ENCODE measurements around the gene DYNLT2B.
"Not testable (repeated sequence)": the region's sequence is repeated elsewhere in the genome, so short reads cannot be mapped to it uniquely, and the experiment has no call there.

Gene DYNLT2B

DNA sequence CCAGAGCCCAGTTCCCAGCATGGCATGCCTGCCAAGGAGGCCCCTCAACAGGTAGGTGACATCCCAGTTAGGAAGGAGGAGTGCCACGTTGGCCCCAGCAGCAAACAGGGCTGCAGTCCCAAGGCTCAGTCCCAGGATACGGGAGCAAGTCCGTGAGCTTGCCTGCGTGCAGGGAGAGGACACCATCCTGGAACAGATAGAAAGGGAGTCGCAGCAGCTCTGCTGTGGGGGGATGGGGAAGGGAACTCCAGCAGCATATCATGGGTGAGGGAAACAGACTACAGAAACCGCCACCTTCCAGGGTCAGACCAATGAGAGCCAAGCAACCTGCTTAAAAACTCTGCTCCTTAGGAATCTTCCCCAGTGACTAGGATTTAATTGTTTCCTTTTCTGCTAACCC, 9.4 kb upstream of the DYNLT2B start:
- FAIRE-seq: peak; percentile 13
- no peak for DNase-seq (ENCODE audit: insufficient read length, low spot score)

DNA sequence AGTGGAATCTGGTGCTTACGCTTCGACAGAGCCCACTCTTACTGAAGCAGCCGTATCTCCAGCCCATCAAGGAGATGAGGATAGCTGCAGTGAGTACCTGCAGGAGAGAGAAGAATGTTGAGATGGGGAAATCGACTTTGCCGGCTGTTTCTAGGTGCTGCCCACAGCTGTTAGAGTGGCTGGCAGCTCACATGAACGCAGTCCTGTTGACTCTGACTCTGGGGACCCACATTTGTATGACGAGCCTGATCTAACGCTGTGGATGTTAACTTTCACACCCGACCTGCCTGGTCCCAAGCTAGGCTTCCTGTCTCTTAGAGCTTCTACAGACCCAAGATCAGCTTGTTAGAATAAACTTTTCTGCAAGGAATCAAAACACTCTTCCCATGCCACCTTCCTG, 8.9 kb upstream of the DYNLT2B start:
- DNase-seq (ENCODE audit: insufficient read length, low spot score) (no peak), FAIRE-seq (no peak)

DNA sequence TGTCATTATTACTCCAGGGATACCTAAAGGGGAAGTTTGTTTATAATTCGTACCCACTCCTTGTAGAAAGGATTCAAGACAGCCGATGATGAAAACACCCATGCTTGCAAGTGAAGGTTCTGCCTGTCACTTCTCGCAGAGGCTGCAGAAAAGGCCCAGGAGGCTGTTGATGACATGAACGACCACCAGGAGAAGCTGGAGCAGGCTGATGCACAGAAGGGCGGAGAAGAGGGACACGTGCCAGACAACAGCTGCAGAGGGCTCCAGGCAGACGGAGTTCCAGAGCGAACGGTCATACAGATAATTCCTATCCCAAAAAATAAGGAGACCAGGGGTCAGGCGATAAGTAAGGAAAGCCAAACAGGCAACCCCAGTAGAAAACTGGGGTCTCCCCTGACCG, 5.7 kb upstream of the DYNLT2B start:
- no peak for FAIRE-seq
- DNase-seq (ENCODE audit: insufficient read length, low spot score): no peak

GRCh38 chr3:196323016-196323415, 5.0 kb upstream of the DYNLT2B start:
- FAIRE-seq (no peak), DNase-seq (ENCODE audit: insufficient read length, low spot score) (no peak)

GRCh38 chr3:196321162-196321561, 3.1 kb upstream of the DYNLT2B start:
- no peak for DNase-seq (ENCODE audit: insufficient read length, low spot score)
- no peak for FAIRE-seq

GRCh38 chr3:196320137-196320536, 2.1 kb upstream of the DYNLT2B start:
- FAIRE-seq (no peak), DNase-seq (ENCODE audit: insufficient read length, low spot score) (no peak)

DNA sequence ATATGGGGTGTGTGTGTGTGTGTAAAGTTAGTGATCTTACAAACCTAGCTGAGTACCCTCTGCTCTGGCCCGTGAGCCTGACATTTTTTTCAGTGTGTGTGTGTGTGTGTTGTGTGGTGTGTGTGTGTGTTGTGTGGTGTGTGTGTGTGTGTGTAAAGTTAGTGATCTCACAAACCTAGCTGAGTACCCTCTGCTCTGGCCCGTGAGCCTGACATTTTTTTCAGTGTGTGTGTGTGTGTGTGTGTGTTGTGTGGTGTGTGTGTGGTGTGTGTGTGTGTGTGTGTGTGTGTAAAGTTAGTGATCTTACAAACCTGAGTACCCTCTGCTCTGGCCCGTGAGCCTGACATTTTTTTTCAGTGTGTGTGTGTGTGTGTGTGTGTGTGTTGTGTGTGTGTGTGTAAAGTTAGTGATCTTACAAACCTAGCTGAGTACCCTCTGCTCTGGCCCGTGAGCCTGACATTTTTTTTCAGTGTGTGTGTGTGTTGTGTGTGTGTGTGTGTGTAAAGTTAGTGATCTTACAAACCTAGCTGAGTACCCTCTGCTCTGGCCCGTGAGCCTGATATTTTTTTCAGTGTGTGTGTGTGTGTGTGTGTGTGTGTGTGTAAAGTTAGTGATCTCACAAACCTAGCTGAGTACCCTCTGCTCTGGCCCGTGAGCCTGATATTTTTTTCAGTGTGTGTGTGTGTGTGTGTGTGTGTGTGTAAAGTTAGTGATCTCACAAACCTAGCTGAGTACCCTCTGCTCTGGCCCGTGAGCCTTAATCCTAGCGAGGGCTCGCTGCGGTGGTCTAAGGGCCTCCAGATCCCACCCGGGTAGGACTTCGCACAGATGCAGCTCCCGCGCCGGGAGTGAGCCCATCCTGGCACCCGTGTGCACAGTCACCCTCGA, 997 bp downstream of the DYNLT2B start:
- not testable (repeated sequence) for DNase-seq (ENCODE audit: insufficient read length, low spot score); FAIRE-seq

- FAIRE-seq (no peak), DNase-seq (ENCODE audit: insufficient read length, low spot score) (no peak)
Measured at GRCh38 chr3:196315821-196316220, 2.2 kb downstream of the DYNLT2B start.

DNA sequence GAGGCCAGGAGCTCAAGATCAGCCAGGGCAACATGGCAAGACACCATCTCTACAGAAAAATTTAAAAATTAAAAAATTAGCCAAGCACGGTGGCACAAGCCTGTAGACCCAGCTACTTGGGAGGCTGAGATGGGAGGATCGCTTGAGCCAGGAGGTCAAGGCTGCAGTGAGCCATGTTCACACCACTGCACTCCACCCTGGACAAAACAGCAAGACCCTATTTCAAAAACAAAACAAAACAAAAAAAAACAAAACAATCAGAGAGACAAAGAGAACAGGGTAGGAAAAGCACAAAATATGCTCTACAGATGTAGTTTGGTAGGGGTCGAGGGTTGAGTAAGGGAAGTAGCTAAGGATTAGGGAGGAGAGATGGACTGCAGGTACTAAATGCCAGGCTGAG, 3.4 kb downstream of the DYNLT2B start:
- FAIRE-seq (no peak), DNase-seq (ENCODE audit: insufficient read length, low spot score) (no peak)

DNA sequence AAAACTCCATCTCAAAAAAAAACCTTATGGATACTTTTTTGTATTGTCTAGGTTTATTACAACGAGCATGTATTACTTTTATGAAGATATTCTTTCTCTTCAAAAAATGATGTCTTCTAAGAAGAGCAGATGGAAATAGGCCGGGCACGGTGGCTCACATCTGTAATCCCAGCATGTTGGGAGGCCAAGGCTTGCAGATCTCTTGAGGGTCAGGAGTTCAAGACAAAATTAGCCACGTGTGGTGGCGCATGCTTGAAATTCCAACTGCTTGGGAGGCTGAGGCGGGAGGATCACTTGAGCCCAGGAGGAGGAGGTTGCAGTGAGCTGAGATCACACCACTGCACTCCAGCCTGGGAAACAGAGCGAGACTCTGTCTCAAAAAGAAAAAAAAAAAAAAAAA, 4.0 kb downstream of the DYNLT2B start:
- not testable (repeated sequence) for FAIRE-seq; DNase-seq (ENCODE audit: insufficient read length, low spot score)

- FAIRE-seq; DNase-seq (ENCODE audit: insufficient read length, low spot score): not testable (repeated sequence)
Measured at GRCh38 chr3:196302960-196303359, 15.1 kb downstream of the DYNLT2B start.

DNA sequence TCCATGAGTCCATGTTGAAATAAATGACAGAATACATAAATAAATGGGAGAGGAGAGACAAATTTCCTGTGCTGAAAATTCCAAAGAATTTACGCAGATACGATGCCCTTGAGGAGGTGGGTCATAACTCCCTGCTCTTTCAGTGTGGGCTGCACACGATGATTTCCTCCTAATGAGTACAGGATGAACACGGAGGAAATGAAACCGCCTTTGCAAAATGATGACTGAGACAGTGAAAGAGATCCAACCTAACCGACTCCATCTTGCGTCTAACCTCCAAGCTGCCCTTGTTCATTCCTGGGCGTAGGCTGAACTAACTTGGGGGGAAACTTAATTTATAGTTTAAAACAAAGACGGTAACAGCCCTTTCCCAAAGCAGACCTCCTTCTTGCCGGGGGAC, 15.5 kb downstream of the DYNLT2B start:
- DNase-seq (ENCODE audit: insufficient read length, low spot score); FAIRE-seq: not testable (repeated sequence)

- DNase-seq (ENCODE audit: insufficient read length, low spot score) (no peak), FAIRE-seq (no peak)
Measured at GRCh38 chr3:196298521-196298920, 19.5 kb downstream of the DYNLT2B start.

DNA sequence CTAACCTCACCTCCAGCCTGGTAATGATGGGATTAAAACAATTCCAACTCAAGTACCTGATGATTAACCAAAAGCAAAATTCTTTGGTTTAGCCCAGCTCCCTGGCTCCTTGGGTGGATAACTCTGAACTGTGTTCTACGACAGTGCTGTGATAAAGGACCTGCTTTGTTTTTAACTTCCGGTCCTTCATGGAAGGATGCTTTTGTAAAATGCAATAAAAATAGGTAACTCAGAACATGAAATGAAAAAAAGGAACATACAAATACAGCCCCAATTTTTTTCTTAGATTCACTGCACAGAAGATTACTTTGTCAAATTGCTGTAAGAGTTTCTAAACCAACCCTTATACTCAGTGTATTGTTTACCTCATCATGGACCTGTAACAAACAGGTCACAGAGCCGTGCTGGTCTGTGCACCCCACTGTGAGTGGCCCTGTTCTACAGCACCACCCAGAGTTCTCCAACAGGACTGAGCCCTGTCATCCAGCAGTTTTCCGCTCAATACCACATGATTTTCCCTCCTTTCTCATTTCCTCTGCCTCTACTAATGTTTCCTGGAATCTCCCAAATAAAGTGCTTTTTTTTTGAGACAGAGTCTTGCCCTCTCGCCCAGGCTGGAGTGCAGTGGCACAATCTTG, 25.6 kb downstream of the DYNLT2B start:
- FAIRE-seq: no peak

DNA sequence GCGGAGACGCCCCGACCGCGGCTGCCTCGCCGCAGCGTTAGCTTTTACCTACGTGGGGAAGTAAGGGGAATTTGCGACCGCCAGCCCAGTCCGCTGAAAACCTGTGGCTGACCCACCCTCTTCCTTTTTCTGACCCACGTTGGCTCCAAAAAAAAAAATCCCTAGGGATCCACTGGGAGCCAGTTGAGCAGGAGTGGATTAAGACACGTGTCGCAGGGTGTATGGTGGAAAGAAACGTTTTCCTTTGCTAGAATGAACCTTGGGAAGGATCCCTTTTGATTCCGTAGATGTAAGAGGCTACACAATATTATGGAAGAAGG, 29.9 kb downstream of the DYNLT2B start:
- no peak for FAIRE-seq

More for the DNA sequence above, 25.6 kb downstream of the DYNLT2B start:
- DNase-seq (ENCODE audit: insufficient read length, low spot score): no peak

DNA sequence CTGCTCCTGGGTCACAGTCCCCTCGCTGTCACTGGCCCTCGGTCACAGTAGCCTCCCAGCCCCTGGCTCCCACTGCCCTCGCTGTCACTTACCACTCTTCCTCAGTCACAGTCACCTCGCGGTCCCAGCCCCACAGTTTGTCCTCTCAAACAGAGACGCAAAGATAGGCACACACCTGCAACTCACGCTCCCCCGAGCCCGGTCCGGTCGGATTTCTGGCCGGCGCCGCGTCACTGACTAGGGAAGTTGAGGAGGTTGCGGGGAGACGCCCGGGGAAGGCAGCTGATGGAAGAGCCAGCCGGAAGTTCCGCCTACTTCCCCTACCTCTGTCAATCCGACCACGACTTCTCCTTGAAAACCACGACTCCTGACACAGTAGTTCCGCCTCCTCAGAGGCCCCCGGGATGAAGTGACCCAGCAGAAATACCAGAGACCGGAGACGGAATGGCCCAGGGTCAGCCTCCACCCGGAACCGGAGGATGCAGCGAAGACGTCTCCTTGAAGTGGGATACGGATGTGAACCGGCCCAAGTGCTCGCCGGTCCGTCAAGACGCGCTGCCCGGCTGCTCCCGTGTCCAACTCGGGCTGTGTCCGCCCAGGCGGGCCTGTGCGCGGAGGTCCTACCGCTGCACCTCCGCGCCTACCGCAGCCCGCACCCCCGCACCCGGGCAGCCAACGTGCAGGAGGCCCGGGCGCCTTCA, 30.4 kb downstream of the DYNLT2B start, which contains the start of gene PCYT1A:
PCYT1A (minus strand) TSS at position 287 of the 701 bp plus-strand sequence. CDS start 17,195 bp downstream, outside the sequence.
- DNase-seq (ENCODE audit: insufficient read length, low spot score) (peak; percentile 95), FAIRE-seq (peak; percentile 76)

More for the DNA sequence above, 29.9 kb downstream of the DYNLT2B start:
- DNase-seq (ENCODE audit: insufficient read length, low spot score): peak; percentile 28

DNA sequence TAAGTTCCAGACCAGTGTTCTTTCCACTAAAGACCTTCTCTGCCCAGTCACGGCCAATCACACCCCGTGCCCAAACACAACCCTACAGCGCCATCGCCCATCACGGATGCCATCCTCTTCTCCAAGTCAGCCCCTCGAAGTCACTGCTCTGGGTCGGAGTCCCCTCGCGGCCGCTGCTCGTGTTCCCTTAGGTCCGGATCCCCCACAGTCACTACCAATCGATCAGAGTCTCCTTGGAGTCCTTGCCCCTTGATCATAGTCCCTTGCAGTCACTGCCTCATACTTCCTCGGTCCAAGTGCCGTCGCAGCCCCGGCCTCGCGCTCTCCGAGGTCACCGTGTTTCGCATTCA, 31.0 kb downstream of the DYNLT2B start:
- DNase-seq (ENCODE audit: insufficient read length, low spot score) (no peak), FAIRE-seq (no peak)

DNA sequence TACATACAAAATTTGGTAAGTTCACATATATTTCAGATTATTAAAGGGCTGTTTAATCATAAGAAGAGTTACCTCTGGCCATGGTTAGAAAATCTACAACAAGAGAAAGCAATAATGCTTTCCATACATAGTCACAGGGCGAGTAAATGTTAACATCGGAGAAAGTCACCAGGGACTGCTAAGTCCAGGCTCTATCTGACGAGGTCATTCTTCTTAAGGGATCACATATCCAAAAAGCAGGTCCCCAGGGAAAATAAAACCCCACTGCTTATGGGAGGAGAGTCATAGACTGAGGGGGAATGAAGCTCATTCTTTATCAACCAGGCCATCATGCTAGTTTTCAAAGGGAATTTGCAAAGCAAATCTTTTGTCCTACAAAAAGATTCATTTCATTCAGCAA, 33.6 kb downstream of the DYNLT2B start:
- FAIRE-seq (no peak), DNase-seq (ENCODE audit: insufficient read length, low spot score) (no peak)

- FAIRE-seq: no peak
- no peak for DNase-seq (ENCODE audit: insufficient read length, low spot score)
Measured at GRCh38 chr3:196281962-196282361, 36.1 kb downstream of the DYNLT2B start.

GRCh38 chr3:196280689-196281440, 37.2 kb downstream of the DYNLT2B start:
- DNase-seq (ENCODE audit: insufficient read length, low spot score): no peak
- no peak for FAIRE-seq

GRCh38 chr3:196275126-196275525, 42.9 kb downstream of the DYNLT2B start:
- FAIRE-seq: no peak
- no peak for DNase-seq (ENCODE audit: insufficient read length, low spot score)
